ENCODE results near the gene MAPK6.
"Not testable (repeated sequence)": the region's sequence is repeated elsewhere in the genome, so short reads cannot be mapped to it uniquely, and the experiment has no call there.

Gene MAPK6

DNA sequence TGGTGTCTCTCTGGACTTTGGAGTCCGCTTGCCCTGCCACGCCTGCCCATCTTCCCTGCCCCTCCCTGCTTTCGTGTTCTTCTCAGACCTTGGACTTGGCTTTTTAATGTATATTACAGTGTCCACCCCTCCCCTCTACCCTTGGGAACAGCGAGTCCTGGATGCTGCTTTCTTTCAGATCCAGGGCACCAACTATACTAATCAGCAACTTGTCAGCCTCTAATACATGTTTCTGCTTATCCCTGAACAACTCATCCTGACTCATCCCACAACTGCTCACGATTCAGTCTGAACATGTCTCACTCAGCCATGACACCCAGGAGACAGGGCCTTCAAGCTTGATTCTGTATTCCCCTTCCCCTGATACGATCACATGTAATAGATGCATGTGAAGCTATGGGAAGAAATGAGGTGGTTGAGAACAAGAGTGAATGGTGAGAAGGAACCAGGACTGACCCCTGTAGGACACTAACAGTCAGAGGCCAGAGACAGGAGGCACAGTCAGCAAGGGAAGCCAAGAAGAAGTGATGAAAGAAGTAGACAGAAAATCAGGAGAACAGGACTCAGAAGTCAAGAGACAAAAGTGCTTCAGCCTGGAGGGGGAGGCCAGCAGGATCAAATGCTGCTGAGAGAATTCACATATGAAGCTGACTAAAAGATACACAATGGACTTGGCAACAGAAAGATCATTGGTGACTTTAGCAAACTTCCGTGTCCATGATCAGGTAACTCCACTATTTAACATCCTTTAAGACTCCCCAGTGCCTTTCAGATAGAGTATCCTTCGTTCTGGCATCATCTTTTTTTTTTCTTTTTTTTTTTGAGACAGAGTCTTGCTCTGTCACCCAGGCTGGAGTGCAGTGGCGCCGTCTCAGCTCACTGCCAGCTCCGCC lies 58.1 kb downstream of the MAPK6 start:
- H3K4me3 ChIP-seq (ENCODE audit: low read length), result no peak overlapping the region
- no peak for DNase-seq (ENCODE audit: low read depth, low spot score)

DNA sequence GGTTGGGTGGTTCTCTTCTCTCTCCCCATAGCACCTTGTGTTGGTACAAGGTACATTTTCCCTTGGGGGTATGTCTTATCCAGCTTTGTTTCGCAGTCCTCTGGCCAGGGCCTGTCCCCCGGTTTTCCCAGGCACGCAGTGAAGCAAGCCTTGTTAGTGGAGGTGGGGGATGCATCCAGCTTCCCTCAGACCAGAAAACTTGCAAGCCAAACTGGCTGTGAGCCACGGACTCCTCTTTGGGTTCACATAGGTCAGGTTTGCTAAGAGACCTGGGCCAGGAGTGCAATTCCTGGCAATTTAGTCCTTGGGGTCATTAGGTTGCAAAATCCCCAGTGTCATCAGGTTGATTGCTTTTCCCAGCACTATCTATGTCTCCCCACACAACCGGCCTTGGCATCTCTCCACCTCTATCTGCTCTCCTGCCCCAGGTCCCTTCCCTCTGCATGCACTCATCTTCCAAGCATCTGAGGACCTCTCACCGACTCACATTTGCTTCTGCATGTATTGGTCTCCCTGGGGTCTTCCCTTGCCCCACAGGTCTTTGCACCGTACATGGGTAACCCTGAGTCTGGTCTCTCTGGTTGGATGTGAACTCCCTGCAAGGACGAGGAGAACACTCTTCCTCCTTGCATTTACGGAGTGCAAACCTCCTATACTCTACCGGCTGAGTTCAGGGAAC lies 59.3 kb downstream of the MAPK6 start:
- no peak for DNase-seq (ENCODE audit: low read depth, low spot score)
- no peak overlapping the region for H3K4me3 ChIP-seq (ENCODE audit: low read length)

DNA sequence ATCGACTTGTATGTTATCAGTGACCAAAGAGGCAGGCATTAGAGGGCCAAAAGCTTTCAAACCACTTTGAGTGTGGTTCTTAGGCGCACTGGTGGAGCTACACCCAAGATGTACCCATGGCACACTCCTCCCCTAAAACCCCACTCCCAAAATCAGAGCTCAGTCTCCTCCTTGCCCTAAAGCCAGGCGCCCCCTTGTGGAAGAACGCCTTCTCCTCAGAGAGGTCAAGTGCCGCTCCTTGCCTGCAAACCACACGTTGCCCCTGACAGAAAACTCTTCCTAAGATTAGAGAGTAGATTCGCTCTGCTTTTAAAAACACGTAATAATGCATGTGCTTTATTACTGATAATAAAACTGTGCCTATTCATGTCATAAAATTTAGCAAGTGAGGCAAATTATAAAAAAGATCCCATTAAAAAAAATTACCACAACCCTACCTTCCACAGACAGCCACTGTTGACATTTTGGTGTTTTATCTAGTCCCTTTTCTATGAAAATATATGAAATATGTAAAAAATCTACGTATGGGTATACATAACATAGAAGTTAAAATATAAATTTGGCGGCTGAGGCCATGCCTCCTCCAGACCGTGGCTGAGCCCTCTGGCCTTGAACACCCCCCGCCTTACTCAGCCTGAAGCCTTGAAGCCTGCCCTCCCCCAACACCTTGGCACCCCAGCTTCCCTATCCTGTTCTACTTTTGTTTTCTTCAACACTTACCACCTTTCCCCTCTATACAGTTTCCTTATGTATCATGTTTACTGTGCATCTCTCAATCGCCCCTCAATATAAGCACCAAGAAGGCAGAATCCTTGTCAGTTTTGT lies 60.1 kb downstream of the MAPK6 start:
- no peak overlapping the region for H3K4me3 ChIP-seq (ENCODE audit: low read length)
- peak; percentile 60 for DNase-seq (ENCODE audit: low read depth, low spot score)

DNA sequence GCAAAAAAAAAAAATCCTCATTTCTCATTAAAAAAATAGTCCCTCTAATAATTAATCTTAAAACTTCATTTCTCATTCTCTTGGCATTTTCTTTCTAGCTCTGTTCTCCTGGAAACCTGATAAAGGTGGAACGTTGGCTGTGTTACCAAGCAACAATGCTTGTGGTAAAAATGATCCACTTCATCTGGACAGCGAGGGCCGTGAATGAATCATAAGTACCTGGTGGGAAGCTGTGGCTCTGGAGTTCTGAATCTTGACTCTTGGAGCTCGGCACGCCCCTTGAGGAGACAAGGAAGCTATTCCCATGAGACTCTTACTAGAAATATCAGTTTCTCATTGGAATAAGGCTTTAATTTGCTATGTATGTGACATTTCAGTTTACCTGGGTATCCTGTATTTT lies 61.0 kb downstream of the MAPK6 start:
- no peak overlapping the region for H3K4me3 ChIP-seq (ENCODE audit: low read length)
- DNase-seq (ENCODE audit: low read depth, low spot score), result no peak

DNA sequence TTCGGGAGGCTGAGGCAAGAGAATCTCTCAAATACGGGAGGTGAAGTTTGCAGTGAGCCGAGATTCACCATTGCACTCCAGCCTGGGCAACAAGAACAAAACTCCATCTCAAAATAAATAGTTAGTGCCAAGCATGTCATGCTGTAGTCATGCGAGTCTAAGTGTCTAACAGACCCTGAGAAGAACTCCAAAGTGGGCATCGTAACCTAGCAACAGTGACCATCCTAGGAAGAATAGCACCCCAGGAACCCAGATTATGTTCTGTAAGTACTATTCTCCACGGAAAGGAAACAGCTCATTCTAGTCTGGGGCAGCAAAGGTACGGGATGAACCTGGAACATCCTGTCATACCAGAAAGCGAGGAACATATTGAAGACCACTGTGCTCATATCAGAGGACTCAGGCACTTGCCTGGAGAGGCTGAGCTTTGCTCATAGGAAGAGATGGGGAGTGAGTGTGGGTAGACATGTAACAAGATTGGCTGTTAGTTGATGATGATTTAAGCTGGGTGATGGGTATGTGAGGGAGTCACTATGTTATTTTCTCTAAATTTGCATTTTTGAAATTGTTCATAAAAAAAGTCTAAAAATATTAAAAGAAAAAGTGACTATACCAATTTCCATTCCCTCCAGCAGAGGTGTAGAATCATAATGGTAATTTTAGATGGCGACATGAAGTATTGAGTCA lies 61.8 kb downstream of the MAPK6 start:
- DNase-seq (ENCODE audit: low read depth, low spot score), result no peak
- no peak overlapping the region for H3K4me3 ChIP-seq (ENCODE audit: low read length)

DNA sequence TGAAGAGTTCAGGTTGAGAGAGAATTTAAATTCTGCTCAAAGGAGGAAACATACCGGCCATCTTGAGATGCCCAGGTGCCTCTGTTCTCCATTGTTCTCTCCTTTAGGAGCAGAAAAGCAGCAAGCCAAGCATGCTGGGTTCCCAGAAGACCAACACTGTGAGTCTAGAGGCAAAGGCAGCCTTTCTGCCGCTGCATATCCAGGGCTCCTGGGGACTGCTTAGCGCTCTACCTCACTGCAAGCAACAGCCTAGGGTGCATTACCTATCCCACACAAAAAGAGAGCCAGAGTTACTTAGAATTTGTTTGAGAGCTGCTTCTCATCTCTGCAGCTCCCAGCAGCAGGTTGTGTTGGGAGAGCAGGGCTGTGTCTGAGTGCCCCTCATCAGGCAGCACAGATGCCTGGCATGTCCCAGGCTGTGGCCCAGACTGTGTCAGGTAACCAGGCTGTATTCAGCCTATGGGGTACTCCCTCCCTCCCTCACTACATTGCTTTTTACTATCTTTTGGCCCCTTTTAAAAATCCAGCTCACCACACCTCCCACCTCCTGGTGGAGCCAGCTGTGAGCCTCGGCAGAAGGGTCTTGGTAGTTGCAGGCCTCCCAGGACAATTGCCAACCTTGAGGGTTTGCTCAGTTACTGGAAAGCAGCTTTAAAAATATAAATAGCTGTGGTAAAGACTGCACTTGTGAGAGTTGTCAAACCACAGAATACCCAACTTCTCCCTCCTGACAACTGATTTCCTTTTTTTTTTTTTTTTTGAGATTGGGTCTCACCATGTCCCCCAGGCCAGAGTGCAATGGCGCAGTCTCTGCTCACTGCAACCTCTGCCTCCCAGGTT lies 63.4 kb downstream of the MAPK6 start:
- DNase-seq (ENCODE audit: low read depth, low spot score), result peak; percentile 71
- H3K4me3 ChIP-seq (ENCODE audit: low read length), result no peak overlapping the region

DNA sequence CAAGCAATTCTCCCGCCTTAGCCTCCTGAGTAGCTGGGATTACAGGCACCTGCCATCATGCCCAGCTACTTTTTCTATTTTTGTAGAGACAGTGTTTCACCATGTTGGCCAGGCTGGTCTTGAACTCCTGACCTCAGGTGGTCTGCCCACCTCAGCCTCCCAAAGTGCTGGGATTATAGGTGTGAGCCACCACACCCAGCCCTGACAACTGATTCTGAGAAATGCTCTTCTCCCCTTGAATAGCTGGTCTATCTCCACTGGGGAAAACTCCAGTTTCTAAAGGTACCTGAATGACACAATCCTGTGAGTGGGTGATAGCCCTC lies 64.0 kb downstream of the MAPK6 start:
- not testable (repeated sequence) for H3K4me3 ChIP-seq (ENCODE audit: low read length); DNase-seq (ENCODE audit: low read depth, low spot score)

DNA sequence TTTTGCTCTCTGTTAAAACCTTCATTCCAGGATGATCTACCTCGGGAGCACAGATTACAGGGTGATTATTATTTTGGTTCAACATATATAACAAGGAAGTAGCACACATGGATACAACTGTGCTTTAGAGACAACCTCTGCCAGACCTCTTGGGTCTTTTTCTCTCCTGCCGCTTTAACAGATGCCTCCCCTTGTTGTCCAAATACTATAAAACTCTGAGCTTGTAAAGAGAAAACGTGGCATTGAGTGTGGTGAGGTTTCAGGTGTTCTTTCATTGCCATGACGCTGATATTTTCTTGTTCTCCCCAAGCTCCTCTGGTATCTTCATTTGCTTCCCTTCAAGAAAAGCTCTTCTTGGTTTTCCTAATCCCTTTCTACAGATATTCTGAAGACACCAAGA lies 64.6 kb downstream of the MAPK6 start:
- H3K4me3 ChIP-seq (ENCODE audit: low read length), result no peak overlapping the region
- DNase-seq (ENCODE audit: low read depth, low spot score), result no peak

DNA sequence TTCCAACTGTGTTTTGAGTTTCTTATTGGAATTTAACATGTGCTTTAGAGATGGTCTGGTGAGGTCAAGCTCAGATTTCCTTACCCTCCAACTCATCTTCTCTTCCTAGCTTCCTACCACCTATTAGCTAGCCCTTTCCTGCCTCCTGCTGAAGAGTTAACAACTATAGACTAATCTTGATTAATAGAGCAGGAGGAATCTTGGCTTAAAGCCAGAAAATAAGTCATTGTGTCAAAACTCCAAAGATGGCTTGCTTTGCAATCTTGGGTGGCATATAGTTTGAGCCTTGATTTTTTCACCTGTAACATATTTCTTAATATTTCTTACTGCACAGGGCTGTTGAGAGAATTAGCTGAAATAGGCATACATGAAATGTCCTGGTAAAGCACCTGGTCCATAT lies 66.3 kb downstream of the MAPK6 start:
- DNase-seq (ENCODE audit: low read depth, low spot score), result no peak
- no peak overlapping the region for H3K4me3 ChIP-seq (ENCODE audit: low read length)

DNA sequence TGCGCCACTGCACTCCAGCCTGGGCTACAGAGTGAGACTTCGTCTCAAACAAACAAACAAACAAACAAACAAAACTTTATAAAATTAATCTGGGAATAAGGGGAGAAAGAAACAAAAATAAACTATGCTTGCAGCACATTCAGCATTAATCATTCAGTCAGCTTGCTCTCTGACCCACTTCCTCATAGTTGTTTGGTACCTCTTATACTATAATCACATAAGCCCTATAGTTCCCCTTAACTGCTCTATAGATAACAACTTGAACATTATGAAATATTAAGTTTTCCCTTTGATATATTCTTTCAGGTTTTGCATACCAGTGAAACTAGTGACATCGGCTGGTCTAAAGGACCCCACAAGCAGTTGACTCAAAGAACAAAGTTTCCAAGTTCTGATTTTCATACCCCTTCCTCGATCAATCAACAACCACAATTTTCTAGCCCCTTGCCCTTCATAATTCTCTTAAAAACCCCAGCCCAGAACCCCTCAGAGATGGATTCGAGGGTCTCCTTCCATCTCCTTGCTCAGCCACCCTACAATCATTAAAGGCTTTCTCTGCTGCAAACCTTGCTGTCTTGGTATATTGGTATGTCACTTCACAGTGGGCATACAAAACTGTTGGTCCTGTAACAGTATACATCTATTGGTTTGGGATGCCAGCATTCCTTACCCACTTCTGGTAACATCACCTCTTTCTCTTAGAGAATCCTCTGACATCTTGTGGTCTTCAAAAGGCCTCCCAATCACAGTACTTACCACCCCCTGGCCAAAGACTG lies 67.2 kb downstream of the MAPK6 start:
- H3K4me3 ChIP-seq (ENCODE audit: low read length), result no peak overlapping the region
- DNase-seq (ENCODE audit: low read depth, low spot score), result no peak

DNA sequence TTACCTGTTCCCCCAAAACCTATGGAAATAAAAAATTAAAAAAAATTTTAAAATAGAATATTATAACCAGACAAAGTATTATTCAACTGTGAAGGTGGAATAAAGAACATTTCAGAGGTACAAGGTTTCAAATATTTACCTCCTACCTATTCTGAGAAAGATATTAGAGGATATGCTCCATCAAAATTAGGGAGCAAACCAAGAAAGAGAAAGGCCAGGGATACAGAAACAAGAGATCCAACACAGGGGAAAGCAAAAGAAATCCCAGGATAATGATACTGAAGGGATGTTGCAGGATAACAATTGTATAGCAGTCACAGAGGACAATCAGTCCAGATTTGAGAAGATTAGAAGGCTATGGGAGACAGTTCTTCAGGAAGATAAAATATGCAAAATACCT lies 71.2 kb downstream of the MAPK6 start:
- no peak for DNase-seq (ENCODE audit: low read depth, low spot score)
- H3K4me3 ChIP-seq (ENCODE audit: low read length), result no peak overlapping the region

DNA sequence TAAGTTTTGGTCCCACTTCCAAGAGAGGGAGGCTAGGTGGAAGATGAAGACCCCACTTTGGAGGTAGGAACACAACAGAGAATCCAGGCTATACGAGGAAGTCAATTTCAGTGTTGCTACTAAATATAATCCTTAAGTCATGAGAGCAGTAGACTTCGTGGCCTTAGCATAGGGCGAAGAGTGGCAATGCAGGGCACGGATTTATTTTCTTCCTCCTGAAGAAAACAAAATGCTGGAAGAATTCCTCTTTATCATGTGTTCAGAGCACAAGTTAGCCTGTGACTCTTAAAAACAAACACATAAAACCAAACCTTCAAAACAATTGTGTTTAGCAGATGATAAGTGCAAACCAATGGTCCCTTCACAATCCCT lies 74.1 kb downstream of the MAPK6 start:
- H3K4me3 ChIP-seq (ENCODE audit: low read length), result no peak overlapping the region
- DNase-seq (ENCODE audit: low read depth, low spot score), result no peak

DNA sequence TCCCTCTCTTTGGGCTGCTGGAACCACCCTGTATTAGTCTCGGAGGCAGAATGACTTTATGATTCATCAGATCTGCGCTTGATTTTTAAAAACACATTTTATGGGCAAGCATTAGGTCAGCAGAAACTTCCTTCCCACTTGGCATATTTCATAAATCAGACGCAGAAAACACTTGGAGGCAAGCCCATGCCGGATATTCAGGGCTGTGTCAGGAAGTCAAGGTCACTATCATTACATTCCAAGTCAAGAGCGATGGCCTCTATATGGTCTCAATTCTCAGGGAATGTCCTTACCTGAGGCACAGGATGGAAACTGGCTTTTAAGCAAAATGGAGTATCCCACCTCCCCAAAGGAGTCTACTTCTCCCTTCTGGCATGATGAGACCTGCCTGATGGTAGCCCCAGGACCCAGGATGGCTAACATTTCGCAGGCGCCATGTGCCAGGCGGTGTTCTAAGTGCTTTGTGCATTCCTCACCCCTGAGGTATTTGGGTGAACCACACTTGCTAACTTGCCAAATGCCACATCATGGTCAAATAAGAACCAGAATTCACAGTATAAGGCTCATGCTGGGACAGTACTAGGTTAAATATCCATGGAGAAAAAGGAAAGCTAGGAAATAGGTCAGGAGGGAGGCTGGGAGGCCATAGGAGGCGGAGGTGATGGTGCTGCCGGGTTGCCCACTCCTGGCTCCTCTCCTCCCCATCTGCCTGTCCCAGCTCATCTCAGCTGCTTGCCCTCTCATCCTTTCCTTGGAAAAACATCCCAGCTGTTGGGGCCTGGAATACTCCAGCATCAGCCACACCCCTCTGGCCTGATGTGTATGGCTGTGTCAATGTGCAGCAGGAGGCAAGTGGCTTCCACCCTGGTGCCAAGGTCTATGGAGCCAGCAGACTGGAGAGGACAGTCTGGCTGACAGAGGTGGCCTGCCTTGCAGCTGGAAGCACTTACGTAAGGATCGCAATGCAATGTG lies 74.8 kb downstream of the MAPK6 start:
- DNase-seq (ENCODE audit: low read depth, low spot score), result no peak
- no peak overlapping the region for H3K4me3 ChIP-seq (ENCODE audit: low read length)

DNA sequence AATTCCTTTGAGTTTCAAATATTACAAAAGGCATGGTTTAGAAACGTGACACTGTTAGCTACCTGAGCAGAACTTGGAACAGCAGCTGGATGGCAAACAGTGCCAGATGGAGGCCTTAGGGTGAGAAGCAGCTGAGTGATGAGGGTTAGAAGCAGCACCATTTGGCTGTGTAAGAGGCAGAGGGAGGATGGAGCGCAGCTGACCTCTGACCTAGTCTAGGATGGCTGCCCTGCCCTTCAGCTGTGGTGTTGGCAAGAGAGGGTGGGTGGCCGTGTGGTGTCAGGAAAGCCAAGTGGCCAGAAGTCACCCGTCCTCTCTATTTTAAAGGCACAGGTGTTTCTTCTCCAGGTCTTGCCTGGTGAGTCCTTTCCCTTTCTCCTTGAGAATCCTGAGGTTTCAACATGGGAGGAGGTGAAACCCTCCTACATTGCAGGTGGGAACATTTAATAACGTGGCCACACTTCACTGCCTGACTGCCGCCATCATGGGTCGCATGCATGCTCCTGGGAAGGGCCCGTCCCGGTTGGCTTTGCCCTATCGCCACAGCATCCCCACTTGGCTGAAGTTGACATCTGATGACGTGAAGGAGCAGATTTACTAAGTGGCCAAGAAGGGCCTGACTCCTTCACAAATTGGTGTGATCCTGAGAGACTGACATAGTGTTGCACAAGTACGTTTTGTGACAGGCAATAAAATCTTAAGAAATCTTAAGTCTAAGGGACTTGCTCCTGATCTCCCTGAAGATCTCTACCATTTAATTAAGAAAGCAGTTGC lies 76.0 kb downstream of the MAPK6 start:
- no peak overlapping the region for H3K4me3 ChIP-seq (ENCODE audit: low read length)
- no peak for DNase-seq (ENCODE audit: low read depth, low spot score)

DNA sequence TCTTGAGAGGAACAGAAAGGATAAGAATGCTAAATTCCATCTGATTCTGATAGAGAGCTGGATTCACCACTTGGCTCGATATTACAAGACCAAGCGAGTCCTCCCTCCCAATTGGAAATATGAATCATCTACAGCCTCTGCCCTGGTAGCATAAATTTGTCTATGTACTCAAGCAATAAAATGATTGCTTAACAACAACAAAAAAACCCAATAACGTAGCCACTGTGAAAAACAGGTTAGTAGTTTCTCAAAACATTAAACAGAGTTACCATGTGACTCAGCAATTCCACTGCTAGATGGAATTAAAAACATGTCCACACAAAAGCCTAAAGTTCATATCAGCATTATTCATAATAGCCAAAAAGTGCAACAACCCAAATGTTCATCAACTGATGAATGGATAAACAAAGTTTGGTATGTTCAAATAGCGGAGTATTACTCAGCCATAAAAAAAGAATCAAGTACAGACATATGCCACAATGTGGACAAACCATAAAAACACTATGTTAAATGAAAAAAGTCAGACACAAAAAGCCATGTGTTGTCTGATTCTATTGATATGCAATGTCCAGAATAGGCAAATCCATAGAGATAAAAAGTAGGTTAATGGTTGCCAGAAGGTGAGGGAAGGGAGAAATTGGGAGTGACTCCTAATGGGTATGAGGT lies 76.7 kb downstream of the MAPK6 start:
- no peak overlapping the region for H3K4me3 ChIP-seq (ENCODE audit: low read length)
- DNase-seq (ENCODE audit: low read depth, low spot score), result no peak

DNA sequence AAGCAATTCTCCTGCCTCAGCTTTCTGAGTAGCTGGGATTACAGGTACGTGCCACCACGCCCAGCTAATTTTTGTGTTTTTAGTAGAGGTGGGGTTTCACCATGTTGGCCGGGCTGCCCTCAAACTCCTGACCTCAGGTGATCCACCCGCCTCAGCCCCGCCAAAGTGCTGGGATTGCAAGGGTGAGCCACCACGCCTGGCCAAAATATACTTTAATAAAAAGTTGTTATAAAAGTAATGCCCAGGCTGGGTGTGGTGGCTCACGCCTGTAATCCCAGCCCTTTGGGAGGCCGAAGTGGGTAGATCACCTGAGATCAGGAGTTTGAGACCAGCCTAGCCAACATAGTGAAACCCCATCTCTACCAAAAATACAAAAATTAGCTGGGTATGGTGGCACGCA lies 77.5 kb downstream of the MAPK6 start:
- not testable (repeated sequence) for DNase-seq (ENCODE audit: low read depth, low spot score); H3K4me3 ChIP-seq (ENCODE audit: low read length)
